HG02623 (cell line): ENCODE data around the gene IL15.

Experiments used
- ATAC-seq: cut with Tn5 transposase; IDR thresholded peaks from one replicate; pipeline ENCODE4 v1.9.1; 2021; ENCODE audit warnings: moderate library complexity; ENCODE audit not compliant: unreplicated experiment

IL15 gene

DNA sequence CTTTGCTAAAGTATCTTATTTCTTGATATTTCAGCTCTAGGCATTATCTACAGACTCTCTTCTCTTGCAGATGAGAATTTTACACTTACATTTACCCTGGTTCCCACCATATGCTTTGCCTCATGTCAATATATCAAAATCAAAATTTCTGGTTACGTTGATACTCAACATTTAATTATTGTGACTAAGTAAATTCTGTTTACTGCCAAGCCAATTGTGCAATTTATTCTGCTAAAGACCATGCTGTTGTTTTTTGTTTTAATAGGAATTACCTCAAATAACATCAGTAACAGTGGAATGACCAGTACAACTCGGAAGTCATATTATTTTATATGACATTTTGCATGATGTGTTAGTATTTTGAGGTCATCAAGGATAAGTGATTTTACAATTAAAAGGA, 125.5 kb downstream of the IL15 start:
- no peak for ATAC-seq

DNA sequence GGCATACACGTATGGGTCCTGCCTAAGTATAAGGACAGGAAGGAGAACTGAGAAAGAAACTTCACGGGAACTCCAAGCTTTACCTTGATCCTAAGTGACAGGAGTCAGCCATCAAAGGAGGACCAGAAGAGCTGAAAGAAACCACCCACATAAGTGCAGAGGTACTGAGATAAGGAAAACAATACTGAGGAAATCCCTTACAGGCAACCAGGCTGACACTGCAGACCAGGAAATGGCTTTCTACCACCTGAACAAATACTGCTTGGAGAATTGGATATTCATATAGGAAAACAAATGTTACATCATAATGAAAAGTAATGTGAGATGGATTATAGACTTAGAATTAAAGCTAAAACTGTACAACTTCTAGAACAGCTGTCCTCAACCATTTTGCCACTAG, 127.0 kb downstream of the IL15 start:
- no peak for ATAC-seq

DNA sequence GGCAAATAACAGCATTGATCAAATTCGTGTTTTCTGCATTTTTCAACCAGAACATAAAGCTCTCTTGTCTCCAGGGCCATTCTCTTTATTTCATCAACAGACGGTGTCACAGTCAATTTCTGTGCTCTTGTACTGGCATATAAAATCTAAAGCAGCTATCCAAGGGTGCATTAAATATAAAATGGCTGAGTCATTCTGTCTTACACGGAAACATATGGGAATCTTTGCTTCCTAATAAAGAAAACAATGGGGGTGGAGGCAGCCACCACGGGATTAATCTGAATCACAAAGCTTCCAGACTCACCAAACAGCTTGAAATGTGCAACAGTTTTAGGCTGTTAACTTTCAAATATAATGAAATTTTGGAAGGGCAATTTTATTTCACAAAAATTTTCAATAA, 132.6 kb downstream of the IL15 start:
- no peak for ATAC-seq

DNA sequence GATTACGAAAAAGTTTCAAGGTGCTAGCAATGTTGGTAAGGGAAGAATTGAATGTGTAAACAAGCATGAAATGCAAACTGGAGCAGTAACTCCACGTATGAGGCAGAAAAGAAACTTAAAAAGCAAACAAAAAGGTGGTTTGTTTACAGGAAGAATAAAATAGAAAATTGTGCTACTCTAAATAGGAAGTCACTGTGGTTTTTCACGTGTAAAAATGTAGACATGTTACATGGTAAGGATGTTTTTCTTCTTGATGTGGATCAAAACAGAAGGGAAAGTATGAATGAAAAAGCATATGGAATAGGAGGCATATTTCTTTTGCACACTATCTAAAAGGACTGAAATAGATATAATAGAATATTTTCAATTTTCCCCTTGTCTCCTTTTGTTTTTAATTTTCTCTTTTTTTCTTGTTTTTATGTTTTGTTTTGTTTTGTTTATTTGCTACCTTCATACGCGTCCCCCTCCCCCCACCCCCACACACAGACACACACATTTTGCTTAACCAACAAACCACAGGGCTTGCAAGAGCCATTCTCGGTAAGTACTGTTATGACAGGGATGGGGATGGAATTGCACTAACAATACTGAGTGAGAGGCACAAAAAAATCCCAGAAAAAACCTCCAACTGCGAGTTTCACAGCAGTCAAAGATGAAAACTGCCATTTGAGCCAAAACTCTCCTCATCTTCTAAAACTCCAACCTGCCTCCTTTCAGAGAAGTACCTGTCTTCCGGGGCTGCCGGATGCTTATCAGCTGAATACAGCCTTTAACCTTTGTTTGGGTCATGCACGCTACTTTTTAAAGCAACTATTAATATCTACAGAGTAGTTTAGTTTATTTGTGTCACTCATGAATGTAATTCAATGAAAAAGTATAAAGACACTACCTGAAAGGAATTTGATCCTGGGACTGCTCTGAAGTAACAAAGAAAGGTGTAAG, 135.8 kb downstream of the IL15 start:
- peak; percentile 70 for ATAC-seq

DNA sequence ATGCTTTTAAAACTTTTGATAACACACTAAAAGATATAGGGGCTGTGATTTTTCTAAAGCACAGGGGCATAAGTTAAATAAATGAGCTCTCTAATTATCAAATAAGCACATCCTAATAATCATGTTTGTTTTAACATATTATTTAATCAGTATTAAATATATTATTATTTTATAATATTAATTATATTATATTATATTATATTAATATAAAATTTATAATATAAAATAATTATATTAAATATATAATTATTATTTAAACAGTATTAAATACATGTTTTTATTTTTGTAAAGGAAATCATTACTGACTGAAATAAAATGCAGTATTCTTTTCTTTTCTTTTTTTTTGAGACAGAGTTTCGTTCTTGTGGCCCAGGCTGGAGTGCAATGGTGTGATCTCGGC, 136.5 kb downstream of the IL15 start:
- no peak for ATAC-seq

DNA sequence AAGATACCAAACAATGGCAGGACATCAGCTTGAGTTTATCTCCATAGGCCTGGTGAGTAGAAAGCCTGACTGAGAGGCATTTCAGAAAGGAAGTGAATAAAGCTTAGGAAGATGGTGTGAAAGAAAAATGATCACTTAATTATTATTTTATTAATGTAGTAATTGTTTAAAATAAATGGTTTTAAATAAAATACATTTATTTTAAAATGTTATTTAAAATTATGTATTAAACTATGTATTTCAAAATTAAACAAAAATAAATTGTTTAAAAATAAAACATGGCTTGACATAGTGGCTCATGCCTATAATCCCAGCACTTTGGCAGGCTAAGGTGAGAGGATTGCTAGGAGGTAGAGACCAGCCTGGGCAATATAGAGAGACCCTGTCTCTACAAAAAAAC, 145.8 kb downstream of the IL15 start:
- no peak for ATAC-seq
